HEK293T (cell line): ENCODE data around the gene FAM200A.
"Not testable (repeated sequence)": the region's sequence is repeated elsewhere in the genome, so short reads cannot be mapped to it uniquely, and the experiment has no call there.

Experiments used
- CTCF ChIA-PET: fragments of 350-600 bp; formaldehyde crosslinking; extraction: SDS; loops from one replicate; lab custom pipeline; 2021; ENCODE audit warnings: antibody characterized with exemption, inconsistent platforms; lab: Yijun Ruan, JAX
- POLR2A ChIA-PET: fragments of 350-600 bp; formaldehyde crosslinking; extraction: SDS; loops from one replicate; lab custom pipeline; 2020; ENCODE audit warnings: antibody characterized with exemption, inconsistent platforms; lab: Yijun Ruan, JAX
- DNase-seq: peaks from one replicate; pipeline ENCODE4 v3.0.0; 2012; ENCODE audit warnings: mixed read lengths; ENCODE audit errors: extremely low spot score
- ARNT ChIP-seq: fragments of 450-650 bp; IDR thresholded peaks from 2 replicates; pipeline ENCODE4 v1.6.1; 2017; ENCODE audit warnings: mild to moderate bottlenecking
- BHLHE40 ChIP-seq: fragments of 450-650 bp; IDR thresholded peaks from 2 replicates; pipeline ENCODE4 v1.6.1; 2016; ENCODE audit warnings: mild to moderate bottlenecking, moderate library complexity, borderline replicate concordance
- CTBP1 ChIP-seq: fragments of 450-650 bp; IDR thresholded peaks from 2 replicates; pipeline ENCODE4 v1.6.1; 2016; ENCODE audit warnings: borderline replicate concordance
- ELF4 ChIP-seq: fragments of 450-650 bp; IDR thresholded peaks from 2 replicates; pipeline ENCODE4 v1.6.1; 2017; ENCODE audit warnings: antibody characterized with exemption
- FOXA1 ChIP-seq: fragments of 450-650 bp; IDR thresholded peaks from 2 replicates; pipeline ENCODE4 v1.6.1; 2016; ENCODE audit warnings: mild to moderate bottlenecking
- FOXK2 ChIP-seq: fragments of 450-650 bp; IDR thresholded peaks from 2 replicates; pipeline ENCODE4 v1.6.1; 2016; ENCODE audit warnings: mild to moderate bottlenecking
- FOXM1 ChIP-seq: fragments of 450-650 bp; IDR thresholded peaks from 2 replicates; pipeline ENCODE4 v1.6.1; 2017; ENCODE audit warnings: mild to moderate bottlenecking, borderline replicate concordance
- HDGF ChIP-seq: fragments of 450-650 bp; IDR thresholded peaks from 2 replicates; pipeline ENCODE4 v1.6.1; 2017; ENCODE audit warnings: antibody characterized with exemption, borderline replicate concordance
- L3MBTL2 ChIP-seq: fragments of 450-650 bp; conservative IDR thresholded peaks from 2 replicates; pipeline ENCODE4 v1.6.1; 2016; ENCODE audit warnings: mild to moderate bottlenecking
- LEF1 ChIP-seq: fragments of 450-650 bp; IDR thresholded peaks from 2 replicates; pipeline ENCODE4 v1.6.1; 2017; ENCODE audit warnings: mild to moderate bottlenecking, borderline replicate concordance
- NFRKB ChIP-seq: fragments of 450-650 bp; IDR thresholded peaks from 2 replicates; pipeline ENCODE4 v1.6.1; 2016; ENCODE audit warnings: mild to moderate bottlenecking, moderate library complexity
- SP1 ChIP-seq: fragments of 450-650 bp; IDR thresholded peaks from 2 replicates; pipeline ENCODE4 v1.6.1; 2017
- SUZ12 ChIP-seq: fragments of 450-650 bp; IDR thresholded peaks from 2 replicates; pipeline ENCODE4 v1.6.1; 2016; ENCODE audit warnings: mild to moderate bottlenecking
- TARDBP ChIP-seq: fragments of 450-650 bp; IDR thresholded peaks from 2 replicates; pipeline ENCODE4 v1.6.1; 2016
- ZNF384 ChIP-seq: fragments of 450-650 bp; IDR thresholded peaks from 2 replicates; pipeline ENCODE4 v1.6.1; 2016
- TF ChIP-seq, protein P1 (sequence below): fragments of 450-650 bp; IDR thresholded peaks from 2 replicates; pipeline ENCODE4 v1.6.1; 2016

The FAM200A gene

DNA sequence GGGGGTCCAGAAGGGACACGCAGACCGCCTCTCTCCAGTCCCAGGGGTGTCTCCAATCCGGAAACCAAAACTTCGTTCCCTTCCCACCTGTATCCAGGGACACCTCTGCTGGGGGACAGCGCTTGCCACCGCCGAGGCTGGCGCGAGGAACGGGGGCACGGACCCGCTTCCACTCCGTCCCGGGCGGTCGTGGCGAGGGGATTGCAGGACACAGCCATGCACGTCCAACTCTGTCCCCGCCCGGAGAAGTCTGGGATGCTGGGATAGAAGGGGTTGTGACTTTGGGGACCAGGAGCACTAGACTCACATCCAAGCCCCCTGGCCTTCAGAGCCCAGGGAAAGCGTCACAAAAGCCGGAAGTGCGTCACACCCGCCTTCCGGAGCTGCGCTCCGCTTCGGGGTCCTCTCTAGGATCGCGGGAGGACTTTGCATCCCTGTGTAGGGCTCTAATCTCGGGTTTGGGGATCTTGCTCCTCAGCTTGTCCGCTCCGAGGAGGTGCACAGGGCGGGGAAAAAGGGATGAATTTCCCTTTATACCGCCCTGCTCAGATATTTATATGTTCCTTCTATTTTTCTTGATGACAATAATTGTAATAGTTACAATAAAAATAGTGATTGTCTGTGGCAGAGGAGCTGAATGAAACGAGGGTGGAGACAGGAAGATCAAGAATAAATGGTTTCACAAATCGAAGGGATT lies at the start of gene FAM200A:
FAM200A (minus strand) TSS at position 348 of the 697 bp plus-strand sequence. CDS start 3,707 bp downstream, outside the sequence.
- CTCF ChIA-PET = no interaction called here
- peak; percentile 94 for DNase-seq
- TF ChIP-seq ELF4 (peak; percentile 46; the same call in 1 of the 2 replicates), L3MBTL2 (peak; percentile 36), TARDBP (peak; percentile 57; the same call in 1 of the 2 replicates), FOXM1 (no peak)
- POLR2A ChIA-PET = interaction anchor here (0.7 to 1.2 kb wide), 8 partner anchors 15 to 367 kb away, joined by 3 to 12 read pairs (median 4); partner anchors contain the start of genes BUD31, PDAP1, ZKSCAN5 and ZNF394

DNA sequence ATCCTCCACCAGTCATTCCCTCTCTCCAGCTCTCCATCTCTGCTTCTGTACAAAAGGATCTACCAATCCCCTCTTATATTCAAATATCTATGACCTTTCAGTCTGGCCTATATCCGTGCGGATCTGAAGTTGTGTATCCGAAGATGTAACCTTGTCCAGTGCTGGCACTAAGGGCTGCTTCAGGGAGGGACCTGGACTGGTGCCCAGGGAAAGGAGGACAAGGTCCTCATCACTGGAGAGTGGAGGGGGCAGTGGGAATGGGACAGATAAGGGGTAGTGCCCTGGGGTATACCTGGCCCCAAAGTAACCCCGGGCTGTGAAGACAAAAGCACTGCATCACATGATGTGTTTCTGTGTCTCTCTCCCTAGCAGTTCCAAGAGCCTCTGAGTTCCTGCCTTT lies 47.9 kb upstream of the FAM200A start:
- TF ChIP-seq HDGF (no peak), BHLHE40 (no peak), LEF1 (no peak), CTBP1 (no peak), ELF4 (no peak), TARDBP (no peak), ZNF384 (no peak), FOXA1 (no peak), SP1 (no peak), FOXM1 (no peak), NFRKB (no peak), SUZ12 (no peak)
- TF ChIP-seq, protein P1, sequence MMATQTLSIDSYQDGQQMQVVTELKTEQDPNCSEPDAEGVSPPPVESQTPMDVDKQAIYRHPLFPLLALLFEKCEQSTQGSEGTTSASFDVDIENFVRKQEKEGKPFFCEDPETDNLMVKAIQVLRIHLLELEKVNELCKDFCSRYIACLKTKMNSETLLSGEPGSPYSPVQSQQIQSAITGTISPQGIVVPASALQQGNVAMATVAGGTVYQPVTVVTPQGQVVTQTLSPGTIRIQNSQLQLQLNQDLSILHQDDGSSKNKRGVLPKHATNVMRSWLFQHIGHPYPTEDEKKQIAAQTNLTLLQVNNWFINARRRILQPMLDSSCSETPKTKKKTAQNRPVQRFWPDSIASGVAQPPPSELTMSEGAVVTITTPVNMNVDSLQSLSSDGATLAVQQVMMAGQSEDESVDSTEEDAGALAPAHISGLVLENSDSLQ = no peak
- ChIA-PET CTCF (no interaction called here), POLR2A (no interaction called here)
- no peak for DNase-seq

- TF ChIP-seq SP1 = no peak
- TF ChIP-seq HDGF = no peak
- TF ChIP-seq LEF1 = no peak
- no peak for TF ChIP-seq SUZ12
- no peak for TF ChIP-seq FOXM1
- no peak for TF ChIP-seq ARNT
- TF ChIP-seq FOXK2 = no peak
- TF ChIP-seq, protein P1 = no peak
- TF ChIP-seq ELF4 = no peak
- no peak for TF ChIP-seq TARDBP
- no peak for TF ChIP-seq L3MBTL2
- TF ChIP-seq NFRKB = no peak
- no peak for TF ChIP-seq ZNF384
- TF ChIP-seq BHLHE40 = no peak
- TF ChIP-seq CTBP1 = no peak
- no peak for TF ChIP-seq FOXA1
- ChIA-PET CTCF (no interaction called here), POLR2A (no interaction called here)
Measured at GRCh38 chr7:99597762-99598501, 46.0 kb upstream of the FAM200A start, which contains the start of gene TMEM225B. TSS of gene TMEM225B (plus strand) at chr7:99598267. CDS start at chr7:99604389, 6,122 bp downstream.

DNA sequence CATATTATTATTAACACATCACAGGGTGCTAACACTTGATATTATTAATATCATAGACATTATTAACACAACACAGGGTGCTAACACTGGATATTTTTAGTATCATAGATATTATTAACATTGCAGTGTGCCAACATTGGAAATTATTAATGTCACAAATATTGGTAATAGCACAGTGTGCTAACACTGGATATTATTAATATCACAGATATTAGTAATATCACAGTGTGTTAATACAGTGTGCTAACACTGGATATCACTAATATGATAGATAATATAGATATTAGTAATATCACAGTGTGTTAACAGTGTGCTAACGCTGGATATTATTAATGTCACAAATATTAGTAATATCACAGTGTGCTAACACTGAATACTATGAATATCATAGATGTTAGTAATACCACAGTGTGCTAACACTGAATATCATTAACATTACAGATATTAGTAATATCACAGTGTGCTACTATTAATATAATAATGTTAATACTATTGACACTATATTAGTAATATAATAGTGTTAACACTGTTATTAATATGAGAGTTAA lies 44.6 kb upstream of the FAM200A start:
- no peak for DNase-seq
- POLR2A ChIA-PET = no interaction called here
- CTCF ChIA-PET = no interaction called here
- TF ChIP-seq BHLHE40 (no peak), LEF1 (no peak), SUZ12 (no peak), SP1 (no peak), HDGF (no peak), L3MBTL2 (no peak), NFRKB (no peak), ZNF384 (no peak), ARNT (no peak), CTBP1 (no peak), FOXA1 (no peak), ELF4 (no peak)

More at GRCh38 chr7:99597762-99598501, 46.0 kb upstream of the FAM200A start, which contains the start of gene TMEM225B:
- DNase-seq = no peak

- POLR2A ChIA-PET = no interaction called here
- CTCF ChIA-PET = no interaction called here
- no peak for DNase-seq
- no peak for TF ChIP-seq ELF4
- no peak for TF ChIP-seq FOXM1
- TF ChIP-seq HDGF = no peak
- no peak for TF ChIP-seq CTBP1
- TF ChIP-seq FOXA1 = no peak
Measured at GRCh38 chr7:99594948-99595745, 43.2 kb upstream of the FAM200A start.

- ChIA-PET CTCF (no interaction called here), POLR2A (no interaction called here)
- DNase-seq = no peak
- TF ChIP-seq NFRKB = no peak
- no peak for TF ChIP-seq L3MBTL2
- no peak for TF ChIP-seq CTBP1
- TF ChIP-seq FOXM1 = no peak
- TF ChIP-seq SUZ12 = no peak
- TF ChIP-seq FOXA1 = no peak
- TF ChIP-seq LEF1 = no peak
- TF ChIP-seq TARDBP = no peak
- TF ChIP-seq FOXK2 = no peak
- no peak for TF ChIP-seq BHLHE40
- TF ChIP-seq, protein P1 = no peak
- TF ChIP-seq ELF4 = no peak
- no peak for TF ChIP-seq ARNT
- TF ChIP-seq ZNF384 = no peak
- no peak for TF ChIP-seq HDGF
- no peak for TF ChIP-seq SP1
Measured at GRCh38 chr7:99588868-99589267, 37.0 kb upstream of the FAM200A start.

DNA sequence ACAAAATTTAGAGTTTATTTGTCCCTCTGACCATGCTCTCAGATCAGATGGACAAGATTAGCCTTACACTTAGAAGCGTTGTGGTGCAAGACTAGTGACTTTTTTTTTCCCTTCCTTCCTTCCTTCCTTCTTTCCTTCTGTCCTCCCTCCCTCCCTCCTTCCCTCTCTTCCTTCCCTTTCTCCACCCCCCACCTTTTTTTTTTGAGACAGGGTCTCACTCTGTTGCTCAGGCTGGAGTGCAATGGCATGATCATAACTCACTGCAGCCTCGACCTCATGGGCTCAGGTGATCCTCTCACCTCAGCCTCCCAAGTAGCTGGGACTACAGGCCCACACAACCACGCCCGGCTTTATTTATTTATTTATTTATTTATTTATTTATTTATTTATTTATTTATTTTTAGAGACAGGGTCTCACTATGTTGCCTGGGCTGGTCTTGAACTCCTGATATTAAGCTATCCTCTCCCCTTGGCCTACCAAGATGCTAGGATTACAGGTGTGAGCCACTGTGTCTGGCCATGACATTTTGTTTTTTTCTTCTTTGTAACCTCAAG lies 28.9 kb upstream of the FAM200A start:
- POLR2A ChIA-PET, CTCF ChIA-PET, DNase-seq: not testable (repeated sequence)
